Uterus (tissue), 4 donors: ENCODE results near the gene PAOX. TPM values are rescaled to one million over a fixed set of nuclear protein-coding genes. Genes with fewer than 3 reads are reported as not detected.

Experiments
- DNase-seq, 2 donors: peaks; one replicate each; pipeline ENCODE4 v3.0.0-alpha.2; 2019 to 2020
- H3K27ac ChIP-seq, 2 donors: fragments of 200-600 bp; sonication (generic); 1 replicate in 1 of 2; 2 replicates in 1 of 2; pipeline ENCODE4 v1.5.1; 2016 to 2018
- H3K27me3 ChIP-seq, 2 donors: fragments of 200-600 bp; sonication (generic); one replicate each; pipeline ENCODE4 v1.5.1; 2018 to 2019; ENCODE audit warnings: control low read depth in 1 of 2
- H3K36me3 ChIP-seq, 2 donors: fragments of 200-600 bp; sonication (generic); one replicate each; pipeline ENCODE4 v1.5.1; 2019; ENCODE audit warnings: control low read depth in 1 of 2
- H3K4me1 ChIP-seq, 2 donors: fragments of 200-600 bp; sonication (generic); one replicate each; pipeline ENCODE4 v1.5.1; 2018 to 2019; ENCODE audit warnings: control low read depth in 1 of 2
- H3K4me3 ChIP-seq, 2 donors: fragments of 200-600 bp; sonication (generic); 1 replicate in 1 of 2; 2 replicates in 1 of 2; pipeline ENCODE4 v1.5.1; 2018 to 2019; ENCODE audit warnings: mild to moderate bottlenecking in 1 of 2
- H3K9me3 ChIP-seq, 2 donors: fragments of 200-600 bp; sonication (generic); one replicate each; pipeline ENCODE4 v1.5.1; 2019; ENCODE audit warnings: control low read depth in 1 of 2
- POLR2A ChIP-seq, 2 donors: fragments of 450-650 bp; IDR thresholded peaks; one replicate each; pipeline ENCODE4 v1.6.1; 2016; ENCODE audit warnings: antibody characterized with exemption in 2 of 2, mild to moderate bottlenecking in 1 of 2, moderate library complexity in 1 of 2
- intact Hi-C: fragments of 100-400 bp; cut with DNase I; formaldehyde crosslinking; loops from one replicate; pipeline ENCODE4 v1.15.1; 2023; ENCODE audit warnings: low total_unique reads
- total RNA-seq, 4 donors: library from RNA; depleted of rRNA in 3 of 4; stranded (reverse); fragments of >200 nt in 3 of 4; gene quantifications; one replicate each; pipeline versions ENCODE4 v1.1.0 to v1.2.4, GENCODE V29; 2014 to 2023
- TF ChIP-seq, protein P1 (sequence below), 4 experiments: fragments of 200-600 bp in 2 of 4; fragments of 450-650 bp in 2 of 4; sonication (generic) in 2 of 4; IDR thresholded peaks; one replicate each; pipeline ENCODE4 v1.5.1; 2016 to 2019; ENCODE audit warnings: antibody characterized with exemption in 4 of 4, mild to moderate bottlenecking in 2 of 4, moderate library complexity in 1 of 4
- donor health status: DM: yes; HTN: yes; CAD: no.

The PAOX gene
- total RNA-seq, 4 donors from 2014 or later = 2.0 to 9.3 (median 6.7) TPM

DNA sequence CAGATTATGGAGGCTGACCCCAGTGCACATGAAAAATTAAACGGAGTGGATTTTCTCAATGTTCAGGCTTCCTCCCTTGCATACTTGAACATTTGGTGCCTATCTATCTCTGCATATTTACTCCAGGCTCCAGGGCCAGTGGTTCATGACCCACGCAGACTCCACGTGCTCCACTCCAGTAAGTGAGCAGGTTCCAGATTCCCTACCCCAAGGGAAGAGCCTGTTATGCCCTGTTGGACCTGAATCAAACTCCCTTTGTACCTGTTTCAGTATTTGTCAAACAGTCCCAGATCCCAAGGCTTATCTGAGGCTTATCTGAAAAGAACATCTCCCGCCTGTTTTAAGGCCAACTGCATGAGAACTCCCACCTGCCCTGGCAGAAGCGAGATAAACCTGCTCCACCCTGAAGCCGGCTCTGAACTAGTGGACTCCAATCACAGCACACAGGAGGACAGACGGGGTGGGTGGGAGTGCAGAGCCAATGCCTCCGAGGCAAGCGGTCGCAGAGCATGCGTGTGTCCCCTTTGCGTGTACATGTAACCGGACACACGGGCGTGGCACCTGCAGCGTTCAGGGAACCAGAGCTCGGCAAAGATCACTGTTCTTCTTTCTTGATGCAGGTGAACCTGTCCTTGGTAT is 19.0 kb upstream of the PAOX start:
- intact Hi-C loops = no loop called here

DNA sequence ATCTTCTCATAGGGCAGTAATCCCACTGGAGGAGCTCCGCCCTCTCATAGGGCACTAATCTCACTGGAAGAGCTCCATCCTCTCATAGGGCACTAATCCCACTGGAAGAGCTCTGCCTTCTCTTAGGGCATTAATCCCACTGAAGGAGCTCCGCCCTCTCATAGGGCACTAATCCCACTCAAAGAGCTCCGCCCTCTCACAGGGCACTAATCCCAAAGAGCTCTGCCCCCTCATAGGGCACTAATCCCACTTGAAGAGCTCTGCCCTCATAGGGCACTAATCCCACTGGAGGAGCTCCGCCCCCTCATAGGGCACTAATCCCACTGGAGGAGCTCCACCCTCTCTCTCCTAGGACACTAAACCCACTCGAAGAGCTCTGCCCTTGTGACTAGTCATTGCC is 17.8 kb upstream of the PAOX start:
- DNase-seq = no peak
- Histone ChIP-seq H3K4me1 (no peaks in the 10 kb centered on the region), H3K4me3 (no peak overlapping the region), H3K36me3 (no peaks in the 10 kb centered on the region), H3K9me3 (no peaks in the 10 kb centered on the region), H3K27ac (no peak overlapping the region), H3K27me3 (no peaks in the 10 kb centered on the region)
- TF ChIP-seq, protein P1, sequence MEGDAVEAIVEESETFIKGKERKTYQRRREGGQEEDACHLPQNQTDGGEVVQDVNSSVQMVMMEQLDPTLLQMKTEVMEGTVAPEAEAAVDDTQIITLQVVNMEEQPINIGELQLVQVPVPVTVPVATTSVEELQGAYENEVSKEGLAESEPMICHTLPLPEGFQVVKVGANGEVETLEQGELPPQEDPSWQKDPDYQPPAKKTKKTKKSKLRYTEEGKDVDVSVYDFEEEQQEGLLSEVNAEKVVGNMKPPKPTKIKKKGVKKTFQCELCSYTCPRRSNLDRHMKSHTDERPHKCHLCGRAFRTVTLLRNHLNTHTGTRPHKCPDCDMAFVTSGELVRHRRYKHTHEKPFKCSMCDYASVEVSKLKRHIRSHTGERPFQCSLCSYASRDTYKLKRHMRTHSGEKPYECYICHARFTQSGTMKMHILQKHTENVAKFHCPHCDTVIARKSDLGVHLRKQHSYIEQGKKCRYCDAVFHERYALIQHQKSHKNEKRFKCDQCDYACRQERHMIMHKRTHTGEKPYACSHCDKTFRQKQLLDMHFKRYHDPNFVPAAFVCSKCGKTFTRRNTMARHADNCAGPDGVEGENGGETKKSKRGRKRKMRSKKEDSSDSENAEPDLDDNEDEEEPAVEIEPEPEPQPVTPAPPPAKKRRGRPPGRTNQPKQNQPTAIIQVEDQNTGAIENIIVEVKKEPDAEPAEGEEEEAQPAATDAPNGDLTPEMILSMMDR (IDR thresholded peaks at IDR 0.05) = no peak
- no peak for TF ChIP-seq POLR2A (IDR thresholded peaks at IDR 0.05)
- intact Hi-C loops = no loop called here

More for the DNA sequence above, 19.0 kb upstream of the PAOX start:
- no peaks in the 10 kb centered on the region for H3K4me1 ChIP-seq
- H3K27me3 ChIP-seq = no peaks in the 10 kb centered on the region
- H3K36me3 ChIP-seq = no peaks in the 10 kb centered on the region
- H3K4me3 ChIP-seq = no peak overlapping the region
- TF ChIP-seq, protein P1 (IDR thresholded peaks at IDR 0.05) = no peak
- TF ChIP-seq POLR2A (IDR thresholded peaks at IDR 0.05) = no peak
- no peaks in the 10 kb centered on the region for H3K9me3 ChIP-seq
- no peak overlapping the region for H3K27ac ChIP-seq
- DNase-seq = no peak

DNA sequence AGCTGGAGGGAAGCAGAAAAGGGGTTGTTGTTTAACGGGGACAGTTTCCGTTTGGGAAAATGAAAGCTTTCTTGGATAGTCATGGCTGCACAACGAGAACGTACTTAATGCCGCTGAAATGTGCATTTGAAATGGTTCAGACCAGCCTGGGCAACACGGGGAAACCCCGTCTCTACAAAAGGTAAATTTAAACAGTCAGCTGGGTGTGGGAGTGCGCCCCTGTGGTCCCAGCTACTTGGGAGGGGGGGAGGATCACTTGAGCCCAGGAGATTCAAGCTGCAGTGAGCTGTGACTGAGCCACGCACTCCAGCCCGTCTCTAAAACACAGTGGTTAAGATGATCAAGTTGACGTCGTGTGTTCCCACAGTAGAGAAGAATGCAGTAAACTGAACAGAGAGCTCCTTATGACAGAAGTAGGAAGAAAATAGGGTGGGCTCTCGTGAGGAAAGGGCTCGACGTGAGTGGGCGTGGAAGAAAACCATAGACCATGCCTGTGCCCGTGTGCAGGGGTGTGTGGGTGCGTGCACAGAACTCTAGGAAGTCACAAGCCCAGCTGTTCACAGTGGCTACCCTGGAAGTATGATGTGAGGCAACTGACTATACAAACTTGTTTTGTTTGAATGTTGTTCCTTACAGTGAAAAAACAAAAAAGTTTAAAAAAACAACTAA is 17.2 kb upstream of the PAOX start:
- no peaks in the 10 kb centered on the region for H3K36me3 ChIP-seq
- intact Hi-C loops = no loop called here
- H3K4me3 ChIP-seq = no peak overlapping the region

GRCh38 chr10:133362846-133363245 is 16.2 kb upstream of the PAOX start:
- Histone ChIP-seq H3K27me3 (no peaks in the 10 kb centered on the region), H3K4me1 (no peaks in the 10 kb centered on the region), H3K4me3 (no peak overlapping the region), H3K27ac (no peak overlapping the region), H3K36me3 (no peaks in the 10 kb centered on the region), H3K9me3 (no peaks in the 10 kb centered on the region)
- DNase-seq = no peak
- intact Hi-C loops = no loop called here
- TF ChIP-seq, protein P1 (IDR thresholded peaks at IDR 0.05) = no peak
- TF ChIP-seq POLR2A (IDR thresholded peaks at IDR 0.05) = no peak

More for the DNA sequence above, 17.2 kb upstream of the PAOX start:
- Histone ChIP-seq H3K27ac (no peak overlapping the region), H3K4me1 (no peaks in the 10 kb centered on the region), H3K9me3 (no peaks in the 10 kb centered on the region), H3K27me3 (no peaks in the 10 kb centered on the region)
- no peak for DNase-seq
- TF ChIP-seq, protein P1 (IDR thresholded peaks at IDR 0.05) = no peak
- no peak for TF ChIP-seq POLR2A (IDR thresholded peaks at IDR 0.05)

- H3K36me3 ChIP-seq = no peaks in the 10 kb centered on the region
Measured at GRCh38 chr10:133364645-133365431, 14.2 kb upstream of the PAOX start.

More at GRCh38 chr10:133364645-133365431, 14.2 kb upstream of the PAOX start:
- no peak for TF ChIP-seq POLR2A (IDR thresholded peaks at IDR 0.05)
- TF ChIP-seq, protein P1 (IDR thresholded peaks at IDR 0.05) = no peak
- no peak for DNase-seq
- Histone ChIP-seq H3K4me3 (no peak overlapping the region), H3K9me3 (no peaks in the 10 kb centered on the region), H3K4me1 (no peaks in the 10 kb centered on the region), H3K27me3 (no peaks in the 10 kb centered on the region), H3K27ac (no peak overlapping the region)
- intact Hi-C loops = no loop called here
